A549 treated with dexamethasone at 1 μM for 4 hours (cell line): ENCODE results near the gene KNG1. TPM values are rescaled to one million over a fixed set of nuclear protein-coding genes. Genes with fewer than 3 reads are reported as not detected.

ENCODE experiments used
- total RNA-seq: library from RNA; stranded (reverse); fragments of 200-300 nt; extraction: Qiagen RNA extraction; gene quantifications from 5 replicates; pipeline ENCODE4 v1.2.3, GENCODE V29; 2022

Gene KNG1
- total RNA-seq: 0.07 TPM in 1 of 5 replicates, not detected in the others

GRCh38 chr3:186717039-186717457 lies at the start of gene KNG1:
Gene KNG1 (plus strand): TSS chr3:186717359. CDS start chr3:186717543, 184 bp downstream.

DNA sequence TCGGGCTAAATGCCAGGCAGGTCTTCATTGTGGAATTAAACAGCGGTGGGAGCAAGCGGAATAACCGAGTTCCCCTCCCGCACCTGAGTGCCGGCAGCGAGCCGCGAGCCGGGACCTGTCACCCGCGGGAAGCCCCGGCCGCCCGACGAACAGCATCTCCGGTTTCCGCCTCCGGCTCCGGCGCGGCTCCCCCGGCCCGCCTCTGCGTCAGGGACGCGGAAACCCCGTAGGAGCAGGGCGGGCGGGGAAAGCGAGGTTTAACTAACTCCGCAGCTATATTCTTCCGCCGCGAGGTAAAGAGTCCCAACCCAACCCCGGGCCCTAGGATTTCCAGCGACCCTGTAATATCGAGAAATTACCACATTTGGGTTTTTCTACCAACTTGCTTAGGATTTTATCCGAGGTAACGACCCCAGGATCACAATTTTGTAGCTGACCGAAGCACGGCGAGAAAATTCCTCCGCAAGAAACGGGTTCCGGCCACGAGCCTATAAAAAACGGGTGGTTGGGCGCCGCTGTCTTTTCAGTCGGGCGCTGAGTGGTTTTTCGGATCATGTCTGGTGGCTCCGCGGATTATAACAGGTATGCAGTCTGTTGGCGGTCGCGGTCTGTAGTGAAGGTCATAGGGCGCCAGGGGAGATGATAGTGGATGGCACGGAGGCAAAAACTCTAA lies 66.0 kb downstream of the KNG1 start, which contains the start of gene EIF4A2:
Gene EIF4A2, plus strand, starts transcription at position 520 of the 673 bp plus-strand sequence. Its CDS starts 34 bp downstream, at position 554.

Other genes starting within 250 kb of the KNG1 start
- gene CRYGS, start 173.0 kb upstream of the KNG1 start, total RNA-seq: 0.41 to 0.96 TPM (median 0.71 TPM) in 5 replicates
- gene TBCCD1, start 150.0 kb upstream of the KNG1 start, total RNA-seq: 5.8 to 7.6 TPM (median 6.9 TPM) in 5 replicates
- 53.7 to 57.8 TPM (median 55.5 TPM) in 5 replicates for gene DNAJB11, start 146.6 kb upstream of the KNG1 start, total RNA-seq
- gene AHSG, start 104.3 kb upstream of the KNG1 start, total RNA-seq: 0.06 to 0.09 TPM (median 0.06 TPM) in 3 of 5 replicates, not detected in the others
- gene FETUB, start 77.0 kb upstream of the KNG1 start, total RNA-seq: 0.13 to 0.38 TPM (median 0.23 TPM) in 5 replicates
- gene HRG, start 51.3 kb upstream of the KNG1 start, total RNA-seq: not detected in 5 replicates
- gene EIF4A2, start 66.2 kb downstream of the KNG1 start, total RNA-seq: 122 to 152 TPM (median 133 TPM) in 5 replicates
- 40.7 to 64.0 TPM (median 42.8 TPM) in 5 replicates for gene RFC4, start 89.1 kb downstream of the KNG1 start, total RNA-seq
- not detected in 5 replicates for gene ADIPOQ, start 125.4 kb downstream of the KNG1 start, total RNA-seq
- gene ST6GAL1, start 213.2 kb downstream of the KNG1 start, total RNA-seq: 3.1 to 4.1 TPM (median 3.8 TPM) in 5 replicates